ENCODE results near the gene FAM174C. TPM values are rescaled to one million over a fixed set of nuclear protein-coding genes. Genes with fewer than 3 reads are reported as not detected.

FAM174C gene
- total and polyA plus RNA-seq, 2 of the 8 experiments (the other 6 are each of a cell fraction or from before 2014, with no cell fraction given) = 44.5 to 125 TPM

DNA sequence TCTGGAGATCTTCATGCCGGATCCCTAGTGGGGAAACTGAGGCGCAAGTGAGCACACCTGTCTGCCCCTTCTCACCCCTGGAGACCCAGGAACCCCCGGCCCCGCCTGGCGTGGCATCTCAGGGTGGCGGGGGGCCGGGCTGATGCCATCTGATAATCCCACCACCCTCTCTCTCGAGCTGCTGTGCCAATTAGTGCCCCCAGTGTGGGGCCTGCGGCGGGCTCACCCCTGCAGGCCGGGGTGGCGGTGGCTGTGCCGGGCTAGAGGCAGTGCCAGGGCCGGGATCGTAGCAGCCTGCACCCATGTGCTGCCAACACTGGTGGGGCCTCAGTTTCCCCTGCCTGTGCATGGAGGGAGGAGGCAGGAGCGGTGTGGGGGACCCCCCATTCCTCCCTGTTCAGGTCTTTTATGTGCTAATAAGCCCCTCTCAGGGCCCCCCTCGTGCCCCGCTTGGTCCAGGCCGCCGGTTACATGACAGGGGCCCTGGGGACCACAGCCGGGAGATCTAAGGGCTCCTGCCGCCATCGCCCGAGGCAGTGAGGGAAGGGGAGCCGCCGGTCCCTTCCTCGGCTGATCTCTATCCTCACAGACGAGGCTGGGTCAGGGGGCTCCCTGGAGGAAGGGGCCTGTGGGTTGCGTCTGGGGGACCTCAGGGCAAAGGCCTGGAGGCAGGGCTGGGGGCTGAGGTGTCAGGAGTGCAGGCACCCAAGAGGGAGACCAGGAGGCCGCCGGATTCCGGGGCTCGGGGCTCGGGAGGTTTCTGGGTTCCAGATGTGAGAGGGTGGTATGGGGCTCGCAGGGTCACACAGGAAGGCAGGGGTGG lies 18.7 kb downstream of the FAM174C start:
- H3K23ac ChIP-seq (ENCODE audit: insufficient read length) = no peak overlapping the region
- peaks cover 0 to 7% (median under 1%) of the 10 kb centered on the region in 4 experiments; a peak in 4 of 7 replicates for H3K4me1 ChIP-seq (replicated peaks in 1 of 4; ENCODE audit: control insufficient read depth in 3 of 4, insufficient read depth in 4 of 4, low read length in 3 of 4)
- H4K91ac ChIP-seq (replicated peaks; ENCODE audit: insufficient read length, low read length) = no peak overlapping the region
- H2BK5ac ChIP-seq (ENCODE audit: low read depth, low read length) = no peak overlapping the region
- H3K14ac ChIP-seq (ENCODE audit: insufficient read length) = no peak overlapping the region
- no peak overlapping the region for H2AK5ac ChIP-seq (ENCODE audit: low read depth, low read length)
- H3K9ac ChIP-seq (replicated peaks in 1 of 4; ENCODE audit: extremely low read depth in 1 of 4, low read depth in 3 of 4, low read length in 3 of 4) = no peak overlapping the region
- no peak overlapping the region for H4K5ac ChIP-seq (ENCODE audit: insufficient read length, low read depth, low read length)
- 86% methylated on average over 32 of the region's 35 CpGs; no CpG with 5 or more reads in 1 of the 2 experiments for WGBS, 2 experiments (ENCODE audit: extremely low coverage in 1 of 2, insufficient coverage in 1 of 2, insufficient read length in 1 of 2, insufficient replicate concordance in 2 of 2, low coverage in 1 of 2, low lambda C conversion rate in 2 of 2, missing lambda C conversion rate in 1 of 2)
- no peak overlapping the region for H2BK120ac ChIP-seq (replicated peaks; ENCODE audit: low read depth, low read length)
- H3K18ac ChIP-seq (ENCODE audit: extremely low read depth, low read length) = no peak overlapping the region
- H3K79me1 ChIP-seq (ENCODE audit: low read depth, low read length) = peaks cover 2% of the 10 kb centered on the region; the same call in 1 of the 2 replicates
- H3K27ac ChIP-seq (ENCODE audit: low read depth, low read length) = no peak overlapping the region
- H2BK20ac ChIP-seq (ENCODE audit: low read length) = no peak overlapping the region
- peaks cover 0 to 2% (median 1%) of the 10 kb centered on the region in 4 experiments; a peak in 2 of 7 replicates for H3K27me3 ChIP-seq (replicated peaks in 1 of 4; ENCODE audit: control insufficient read depth in 3 of 4, extremely low read depth in 1 of 4, insufficient read depth in 3 of 4, low read length in 3 of 4)
- H4K20me1 ChIP-seq (replicated peaks in 1 of 2; ENCODE audit: control insufficient read depth in 1 of 2, insufficient read depth in 2 of 2, low read length in 2 of 2) = peaks cover 7% of the 10 kb centered on the region in 2 experiments
- H4K8ac ChIP-seq (ENCODE audit: extremely low read depth, insufficient read depth, low read length) = no peak overlapping the region
- H3K4ac ChIP-seq (replicated peaks; ENCODE audit: insufficient read length, low read depth, low read length) = no peak overlapping the region
- H3K4me3 ChIP-seq (ENCODE audit: extremely low read depth in 1 of 4, insufficient read depth in 2 of 4, low read depth in 3 of 4, low read length in 4 of 4) = no peak overlapping the region
- no peak overlapping the region; a peak in 1 of 4 replicates for H3K4me2 ChIP-seq (ENCODE audit: insufficient read depth in 1 of 2, low read depth in 2 of 2, low read length in 2 of 2)
- no peaks in the 10 kb centered on the region for H3K9me3 ChIP-seq (ENCODE audit: insufficient read depth in 2 of 2, low read depth in 1 of 2, low read length in 1 of 2)
- H2AFZ ChIP-seq (ENCODE audit: low read length) = no peak overlapping the region
- POLR2A ChIA-PET (ENCODE audit: partially characterized antibody) = interaction anchor here (1.2 to 1.6 kb wide), 5 partner anchors 10 to 142 kb away, joined by 3 to 5 read pairs (median 4); partner anchors contain the start of gene CIRBP
- CTCF ChIA-PET (ENCODE audit: partially characterized antibody) = interaction anchor here (0.7 to 1.5 kb wide), 3 partner anchors 14 to 50 kb away, joined by 3 to 4 read pairs (median 4); no protein-coding TSS in a partner anchor
- H3K36me3 ChIP-seq (ENCODE audit: control insufficient read depth in 2 of 4, insufficient read depth in 4 of 4, low read length in 3 of 4) = no peaks in the 10 kb centered on the region
- H3K56ac ChIP-seq (replicated peaks; ENCODE audit: insufficient read length, low read depth, low read length) = no peak overlapping the region
- no peak overlapping the region for H2BK12ac ChIP-seq (ENCODE audit: low read depth, low read length)
- DNase-seq (ENCODE audit: low read depth in 1 of 2, low spot score in 2 of 2) = no peak
- FAIRE-seq = no peak
- peaks cover 2% of the 10 kb centered on the region; the same call in 1 of the 2 replicates for H3K23me2 ChIP-seq (ENCODE audit: low read depth, low read length)
- no peak overlapping the region for H2BK15ac ChIP-seq (ENCODE audit: low read length)
- no peaks in the 10 kb centered on the region for H3K79me2 ChIP-seq (ENCODE audit: control insufficient read depth in 1 of 2, insufficient read depth in 2 of 2, low read length in 2 of 2)
- TF ChIP-seq POU5F1 (IDR thresholded peaks at IDR 0.05; ENCODE audit: low read depth, low read length) = no peak
- TF ChIP-seq CHD1 (IDR thresholded peaks at IDR 0.05; ENCODE audit: low read depth, low read length) = no peak
- no peak for TF ChIP-seq EZH2 (IDR thresholded peaks at IDR 0.05; ENCODE audit: low read depth, low read length, severe bottlenecking)
- no peak for TF ChIP-seq CTCF (IDR thresholded peaks at IDR 0.05; ENCODE audit: control extremely low read depth in 1 of 3, insufficient read depth in 1 of 3, low read depth in 1 of 3, low read length in 3 of 3)
- TF ChIP-seq FOSL1 (IDR thresholded peaks at IDR 0.05; ENCODE audit: insufficient read depth, low read depth, low read length) = no peak
- no peak for TF ChIP-seq USF2 (IDR thresholded peaks at IDR 0.05; ENCODE audit: low read length)
- TF ChIP-seq BRCA1 (IDR thresholded peaks at IDR 0.05; ENCODE audit: low read depth, low read length) = no peak

Data from H1 (cell line).